GM19328 (cell line): ENCODE data around the gene DNTT.

Experiments used
- ATAC-seq: cut with Tn5 transposase; IDR thresholded peaks from one replicate; pipeline ENCODE4 v1.9.1; 2021; ENCODE audit warnings: mild to moderate bottlenecking, moderate library complexity; ENCODE audit not compliant: unreplicated experiment

The DNTT gene

DNA sequence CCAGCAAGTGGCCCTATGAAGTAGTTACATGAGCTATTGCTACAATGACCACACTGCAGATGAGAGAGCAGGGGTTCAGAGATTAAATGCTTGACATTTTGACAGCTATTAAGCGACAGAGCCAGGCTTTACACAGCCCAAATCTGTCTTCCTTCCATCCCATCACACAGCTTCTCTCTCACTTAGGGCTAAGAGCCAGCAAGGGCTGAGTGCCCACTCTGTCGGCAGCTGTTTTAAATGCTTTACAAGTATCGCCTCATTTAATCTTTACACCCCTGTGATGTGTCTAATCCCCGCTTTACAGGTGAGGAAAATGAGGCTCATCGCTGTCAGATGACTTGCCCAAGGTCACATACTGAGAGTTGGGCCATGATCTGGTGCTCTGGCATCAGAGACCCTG is 69.8 kb downstream of the DNTT start:
- no peak for ATAC-seq

DNA sequence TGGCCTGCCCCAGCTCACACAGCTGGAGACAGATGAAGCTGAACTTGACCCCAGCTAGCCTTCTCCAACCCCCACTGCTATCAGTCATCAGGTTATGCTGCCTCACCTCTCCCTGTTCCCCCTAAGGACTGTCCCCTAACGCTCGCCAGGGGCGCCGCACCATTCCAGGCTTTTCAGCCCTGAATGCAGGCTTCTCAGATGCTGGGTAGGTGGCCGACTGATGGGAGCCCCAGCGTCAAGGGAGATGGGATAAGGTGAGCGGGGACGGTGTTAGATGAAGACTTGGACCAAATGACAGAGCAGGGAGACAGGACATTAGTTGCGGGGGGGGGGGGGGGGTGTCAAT is 70.4 kb downstream of the DNTT start:
- ATAC-seq: no peak

DNA sequence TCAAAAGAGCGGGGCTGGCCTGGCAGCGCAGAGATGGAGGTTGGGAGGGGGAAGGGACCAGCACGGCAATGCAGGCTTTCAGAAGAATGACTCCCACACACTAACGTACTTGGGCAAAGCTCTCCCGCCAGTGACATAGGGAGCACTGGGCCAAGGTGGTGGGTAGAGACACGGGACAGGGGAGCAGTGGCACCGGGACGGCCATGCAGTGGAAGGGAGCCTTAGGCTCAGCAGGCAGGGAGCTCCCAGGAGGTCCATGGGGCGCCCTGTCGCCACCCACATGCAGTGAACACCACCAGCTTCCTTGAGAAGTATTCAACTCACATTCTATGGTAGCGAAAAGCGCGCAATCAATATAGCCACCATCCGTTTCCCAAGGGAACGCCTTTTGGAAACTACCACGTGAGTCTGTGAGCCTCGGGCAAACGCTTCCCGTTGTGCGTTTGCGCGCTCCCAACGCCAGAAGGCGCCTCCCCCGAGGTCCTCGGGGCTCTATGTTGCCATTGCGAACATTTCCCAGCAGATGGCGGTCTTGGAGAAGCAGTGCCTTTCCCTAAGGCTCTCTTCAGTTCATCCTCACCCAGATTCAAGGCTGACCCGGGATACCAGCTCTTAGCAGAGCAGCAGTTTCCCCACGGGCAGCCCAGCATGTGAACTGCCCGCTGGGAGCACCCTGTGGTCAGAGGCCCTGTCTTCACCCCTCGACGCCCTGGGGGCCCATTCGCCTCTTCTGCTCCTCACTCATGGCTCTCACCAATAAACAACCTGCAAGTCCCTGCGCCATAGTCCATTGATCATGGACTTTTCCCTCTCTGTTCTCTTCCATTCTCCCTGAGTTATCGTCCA is 71.0 kb downstream of the DNTT start:
- ATAC-seq: peak; percentile 76

DNA sequence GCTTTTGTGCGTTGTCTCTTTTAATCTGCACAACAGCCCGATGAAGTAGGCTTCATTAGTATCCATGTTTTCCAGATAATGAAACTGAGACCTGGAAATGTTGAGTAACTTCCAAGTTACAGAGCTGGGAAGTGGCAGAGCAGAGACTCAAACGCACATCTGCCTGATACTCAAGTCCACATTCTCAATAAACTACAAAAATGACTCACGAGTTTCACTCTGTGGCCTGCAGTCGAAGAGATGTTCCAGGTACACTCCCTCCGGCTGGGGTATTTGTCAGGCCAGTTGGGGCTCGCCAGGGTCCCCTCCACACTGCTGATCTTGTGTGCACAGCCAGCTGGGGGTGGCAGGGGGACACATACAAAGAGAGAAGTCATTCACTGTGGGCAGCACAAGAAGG is 72.2 kb downstream of the DNTT start:
- no peak for ATAC-seq

DNA sequence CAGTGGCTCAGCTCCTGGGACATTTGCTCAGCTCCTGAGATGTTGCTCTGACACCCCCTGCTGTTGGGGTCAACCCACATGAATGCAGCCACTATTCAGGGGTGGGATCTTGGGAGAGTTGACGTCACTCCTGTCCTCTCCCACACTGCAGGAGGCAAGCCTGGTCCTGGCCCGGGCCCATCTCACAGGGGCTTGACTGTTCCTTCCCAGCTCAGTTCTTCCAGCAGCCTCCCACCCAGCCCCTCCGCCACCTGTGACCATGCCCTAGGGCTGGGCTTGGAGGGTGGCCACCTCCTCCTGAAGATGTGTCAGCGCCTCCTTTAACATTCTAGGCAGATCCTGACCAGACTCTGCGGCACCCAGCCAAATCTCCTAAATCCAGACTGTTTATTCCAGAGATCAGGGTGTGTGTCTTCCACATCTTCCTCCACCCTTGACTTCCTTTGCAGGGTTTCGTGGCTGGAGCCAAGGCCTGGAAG is 73.6 kb downstream of the DNTT start:
- no peak for ATAC-seq

DNA sequence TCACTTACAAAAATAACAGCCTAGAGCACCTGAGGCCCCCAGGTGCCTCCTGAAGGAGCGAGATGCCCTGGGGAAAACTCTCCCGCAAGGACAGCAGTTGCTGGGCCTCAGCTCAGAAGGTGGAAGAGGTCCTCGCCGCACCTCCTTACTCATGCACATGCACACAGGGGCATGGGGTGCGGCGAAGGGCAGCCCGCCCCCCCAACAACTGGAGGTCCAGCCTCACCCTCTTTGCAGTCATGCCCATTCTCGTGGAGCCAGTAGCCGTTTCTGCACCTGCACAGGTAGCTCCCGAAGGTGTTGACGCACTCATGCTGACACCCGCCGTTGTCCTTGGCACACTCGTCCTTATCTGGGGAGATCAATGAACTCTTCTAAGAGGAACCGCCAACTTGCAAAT is 74.5 kb downstream of the DNTT start:
- no peak for ATAC-seq

DNA sequence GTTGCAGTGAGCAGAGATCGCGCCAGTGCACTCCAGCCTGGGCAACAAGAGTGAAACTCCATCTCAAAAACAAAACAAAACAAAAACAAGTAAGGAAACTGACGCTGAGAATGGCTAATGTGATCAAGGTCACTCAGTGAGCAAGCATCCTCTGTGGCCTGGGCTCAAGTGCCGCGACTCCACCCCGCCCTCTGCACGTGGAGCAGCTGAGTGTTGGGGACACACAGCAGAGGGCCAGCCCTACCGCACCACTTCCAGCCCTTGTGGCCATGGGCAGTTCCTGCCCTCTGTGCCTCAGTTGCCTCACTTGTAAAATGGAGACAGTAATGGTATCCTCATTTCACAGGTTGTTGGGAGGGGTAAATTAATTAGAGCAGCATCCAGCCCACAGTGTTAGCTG is 75.5 kb downstream of the DNTT start:
- ATAC-seq: no peak

DNA sequence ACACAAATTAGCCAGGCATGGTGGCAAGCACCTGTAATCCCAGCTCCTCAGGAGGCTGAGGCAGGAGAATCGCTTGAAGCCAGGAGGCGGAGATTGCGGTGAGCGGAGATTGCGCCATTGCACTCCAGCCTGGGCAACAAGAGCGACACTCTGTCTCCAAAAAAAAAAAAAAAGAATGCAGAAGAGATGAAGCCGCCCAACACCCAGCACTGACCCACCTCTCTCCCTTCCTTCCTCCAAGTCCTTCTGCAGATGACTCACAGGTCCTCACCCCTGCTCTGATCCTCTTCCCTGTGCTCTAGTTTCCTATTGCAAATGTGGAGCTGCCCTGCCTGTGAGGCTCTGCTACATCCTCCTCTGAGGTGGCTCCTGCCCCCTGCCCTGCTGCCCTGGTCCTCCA is 76.6 kb downstream of the DNTT start:
- ATAC-seq: no peak

DNA sequence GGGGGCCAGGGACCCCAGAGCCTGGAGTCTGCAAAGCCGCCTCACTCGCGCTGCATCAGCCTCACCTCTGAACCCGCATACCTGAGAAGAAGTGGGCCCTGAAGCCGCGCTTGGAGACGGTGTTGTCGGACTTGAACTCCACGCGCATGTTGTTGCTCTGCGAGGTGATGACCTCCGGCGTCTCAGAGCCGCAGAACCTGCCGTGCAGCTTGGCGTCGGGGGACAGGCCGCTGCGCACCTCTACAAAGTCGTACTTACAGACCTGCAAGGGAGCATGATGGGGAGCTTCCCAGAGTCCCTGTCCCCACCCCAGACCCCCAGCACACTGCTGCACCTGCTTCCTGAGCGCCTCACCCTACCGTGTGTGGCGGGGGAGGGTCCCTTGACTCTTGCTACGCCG is 80.3 kb downstream of the DNTT start:
- ATAC-seq: no peak

DNA sequence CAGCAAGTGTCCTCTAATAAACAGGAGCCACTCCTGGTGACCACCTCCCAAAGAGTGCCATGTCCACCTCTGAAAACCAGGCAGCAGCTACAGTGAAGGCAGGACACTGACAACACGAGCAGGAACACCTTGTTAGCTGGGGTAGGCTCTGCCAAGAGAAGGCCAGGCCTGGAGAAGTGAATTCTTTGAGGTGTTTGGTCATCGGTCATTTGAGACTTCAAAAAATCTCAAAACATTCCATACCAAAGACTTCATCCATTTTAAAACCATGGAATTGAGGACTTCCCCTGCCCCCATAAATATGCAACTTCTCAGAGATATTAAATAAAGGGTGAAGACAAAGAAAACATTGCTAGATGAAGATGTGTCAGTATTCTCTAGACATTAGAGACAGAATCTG is 82.9 kb downstream of the DNTT start:
- no peak for ATAC-seq

DNA sequence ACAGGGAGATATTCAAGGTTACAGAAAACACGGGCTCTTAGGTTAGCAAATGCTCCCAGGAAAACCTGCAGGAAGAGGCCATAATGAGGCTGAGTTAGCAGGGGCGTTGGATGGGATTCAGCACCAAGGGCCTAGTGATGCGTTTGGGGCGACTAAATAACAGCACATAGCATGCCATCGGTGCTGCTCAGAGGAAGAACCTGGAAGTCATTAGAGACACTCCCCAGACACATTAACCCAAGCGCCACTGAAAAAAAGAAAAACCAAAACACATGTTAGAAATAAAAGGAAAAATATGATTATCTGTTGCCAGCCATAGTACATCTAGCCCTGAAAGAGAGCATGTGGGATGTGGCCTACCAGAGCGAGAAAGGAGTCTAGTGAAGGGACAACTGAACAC is 83.4 kb downstream of the DNTT start:
- ATAC-seq: no peak
